GM12801 (cell line): ENCODE measurements around the gene KDM4C.

Source experiments
- TF ChIP-seq, protein P1 (sequence below): IDR thresholded peaks from one replicate; pipeline ENCODE4 v1.5.1; 2011; ENCODE audit warnings: control low read depth; ENCODE audit not compliant: insufficient read length; ENCODE audit errors: extremely low read depth

The KDM4C gene

DNA sequence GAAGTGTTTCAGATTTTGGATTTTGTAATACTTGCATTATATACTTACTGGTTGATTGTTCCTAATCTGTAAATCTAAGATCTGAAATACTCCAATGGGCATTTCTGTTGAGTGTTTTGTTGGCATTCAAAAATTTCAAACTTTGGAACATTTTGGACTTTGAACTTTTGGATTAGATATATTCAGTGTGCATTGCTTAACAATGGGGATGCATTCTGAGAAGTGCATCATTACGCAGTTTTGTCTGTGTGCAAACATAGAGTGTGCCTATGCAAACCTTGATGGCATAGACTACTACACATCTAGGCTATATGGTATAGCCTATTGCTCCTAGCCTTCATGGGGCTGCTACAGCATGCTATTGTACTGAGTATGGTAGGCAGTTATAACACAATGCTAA, 325.4 kb downstream of the KDM4C start:
- TF ChIP-seq, protein P1, sequence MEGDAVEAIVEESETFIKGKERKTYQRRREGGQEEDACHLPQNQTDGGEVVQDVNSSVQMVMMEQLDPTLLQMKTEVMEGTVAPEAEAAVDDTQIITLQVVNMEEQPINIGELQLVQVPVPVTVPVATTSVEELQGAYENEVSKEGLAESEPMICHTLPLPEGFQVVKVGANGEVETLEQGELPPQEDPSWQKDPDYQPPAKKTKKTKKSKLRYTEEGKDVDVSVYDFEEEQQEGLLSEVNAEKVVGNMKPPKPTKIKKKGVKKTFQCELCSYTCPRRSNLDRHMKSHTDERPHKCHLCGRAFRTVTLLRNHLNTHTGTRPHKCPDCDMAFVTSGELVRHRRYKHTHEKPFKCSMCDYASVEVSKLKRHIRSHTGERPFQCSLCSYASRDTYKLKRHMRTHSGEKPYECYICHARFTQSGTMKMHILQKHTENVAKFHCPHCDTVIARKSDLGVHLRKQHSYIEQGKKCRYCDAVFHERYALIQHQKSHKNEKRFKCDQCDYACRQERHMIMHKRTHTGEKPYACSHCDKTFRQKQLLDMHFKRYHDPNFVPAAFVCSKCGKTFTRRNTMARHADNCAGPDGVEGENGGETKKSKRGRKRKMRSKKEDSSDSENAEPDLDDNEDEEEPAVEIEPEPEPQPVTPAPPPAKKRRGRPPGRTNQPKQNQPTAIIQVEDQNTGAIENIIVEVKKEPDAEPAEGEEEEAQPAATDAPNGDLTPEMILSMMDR, result no peak

DNA sequence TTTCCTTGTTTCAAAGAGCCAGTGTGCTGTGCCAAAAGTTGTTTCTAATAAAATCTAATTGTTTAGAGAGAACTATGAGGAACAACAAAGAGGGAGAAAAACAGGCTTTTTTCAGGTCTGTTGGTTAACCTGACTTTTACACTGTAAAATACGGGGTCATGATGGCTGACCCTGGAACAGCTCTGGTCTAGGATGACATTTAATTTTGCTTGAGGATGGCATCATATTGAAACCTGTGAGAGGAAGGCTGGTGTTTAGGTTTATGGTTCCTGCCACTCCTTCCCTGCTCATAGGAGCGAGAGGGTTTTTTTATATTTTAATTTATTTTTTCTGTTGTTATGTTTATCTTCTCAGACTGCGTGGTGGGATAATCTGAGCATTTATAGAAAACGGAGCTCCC, 327.6 kb downstream of the KDM4C start:
- TF ChIP-seq, protein P1, result no peak

DNA sequence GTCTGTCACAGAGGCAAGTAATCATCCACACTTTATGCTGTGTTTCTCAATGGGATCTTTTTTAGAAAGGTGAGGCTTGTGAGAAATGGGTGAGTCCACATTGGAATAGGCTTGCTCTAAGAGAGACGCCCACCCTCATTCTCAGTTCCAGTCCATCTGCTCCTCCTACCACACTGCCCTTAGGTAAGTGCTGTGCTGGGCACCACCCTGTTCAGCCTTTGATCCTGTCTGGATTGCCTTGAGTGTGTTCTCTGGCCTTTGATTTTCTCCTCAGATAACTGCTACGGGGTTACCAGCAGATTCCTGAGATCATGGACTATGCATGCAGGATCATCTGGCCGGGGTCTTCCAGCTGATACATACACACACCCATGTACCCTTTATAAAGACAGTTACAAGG, 328.6 kb downstream of the KDM4C start:
- TF ChIP-seq, protein P1, result no peak

DNA sequence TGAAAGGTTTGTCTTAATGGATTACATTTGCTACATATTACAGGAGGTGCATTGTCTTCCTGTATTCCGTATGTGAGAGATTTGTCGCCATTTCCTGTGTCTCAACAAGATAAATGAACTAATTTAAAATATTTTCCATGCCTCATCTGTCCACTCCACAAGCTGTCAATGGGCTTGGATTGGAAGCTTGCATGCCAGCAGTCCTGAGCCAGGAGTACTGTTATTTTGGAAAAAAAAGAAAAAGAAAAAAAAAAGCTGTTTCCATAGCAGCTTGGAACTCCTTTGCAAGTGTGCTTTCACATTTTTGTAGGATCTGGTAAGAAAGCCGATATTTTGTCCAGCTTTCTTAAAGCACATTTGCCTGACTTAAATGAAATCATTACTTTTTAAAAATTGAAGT, 330.8 kb downstream of the KDM4C start:
- TF ChIP-seq, protein P1, result no peak

DNA sequence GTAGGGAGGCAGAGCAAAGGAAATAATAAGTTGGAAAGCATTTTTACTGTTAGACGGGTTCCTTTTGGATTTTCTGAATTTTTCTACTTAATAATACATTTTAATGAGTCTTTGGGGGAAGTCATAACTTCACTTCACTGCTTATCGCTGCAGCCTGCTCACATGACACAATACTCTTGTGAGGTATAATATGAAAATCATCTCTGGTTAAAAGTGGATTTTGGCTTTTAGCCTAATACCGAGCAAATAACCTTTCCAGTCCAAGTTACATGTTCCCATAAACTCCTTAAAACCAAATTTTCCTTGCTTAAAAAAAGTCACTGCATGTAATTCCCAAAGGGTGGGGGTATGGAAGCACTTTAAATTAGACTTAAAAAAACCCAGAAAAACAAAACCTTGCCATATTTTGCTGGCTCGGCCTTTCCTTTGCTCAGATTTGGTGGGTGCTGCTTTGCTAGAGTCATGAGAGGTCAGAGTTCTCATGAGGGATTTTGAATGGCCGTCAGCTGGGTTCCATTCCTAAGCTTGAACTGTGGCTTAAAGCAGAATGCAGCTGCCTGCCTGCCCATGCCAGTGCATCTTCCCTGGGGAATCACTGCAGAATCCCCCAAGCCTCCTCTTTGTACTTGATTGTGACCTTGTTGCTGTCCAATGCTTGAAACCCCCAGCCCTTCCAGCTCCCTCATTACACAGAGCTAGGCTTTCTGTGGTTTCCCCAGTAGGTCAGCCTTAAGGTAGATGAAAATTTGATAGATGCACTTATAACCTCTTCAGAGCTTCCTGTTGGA, 331.8 kb downstream of the KDM4C start:
- TF ChIP-seq, protein P1, result no peak

DNA sequence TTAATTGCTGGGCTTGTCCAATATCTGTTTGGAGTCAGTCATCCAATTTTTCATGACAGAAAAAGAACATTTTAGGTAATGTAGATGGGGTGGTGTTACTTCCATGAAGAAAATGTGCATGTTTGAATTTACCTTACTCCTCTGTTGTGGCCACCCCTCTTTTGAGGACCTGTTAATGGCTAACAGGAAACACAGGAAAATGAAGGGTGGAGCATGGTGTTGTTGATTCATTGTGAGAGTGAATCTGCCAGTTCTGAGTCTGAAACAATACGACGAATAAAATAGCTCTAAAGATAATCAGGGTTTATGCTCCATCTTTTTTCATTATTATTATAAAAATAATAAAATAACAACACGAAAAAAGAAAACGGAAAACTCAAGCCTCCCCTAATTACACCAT, 335.3 kb downstream of the KDM4C start:
- TF ChIP-seq, protein P1, result no peak

DNA sequence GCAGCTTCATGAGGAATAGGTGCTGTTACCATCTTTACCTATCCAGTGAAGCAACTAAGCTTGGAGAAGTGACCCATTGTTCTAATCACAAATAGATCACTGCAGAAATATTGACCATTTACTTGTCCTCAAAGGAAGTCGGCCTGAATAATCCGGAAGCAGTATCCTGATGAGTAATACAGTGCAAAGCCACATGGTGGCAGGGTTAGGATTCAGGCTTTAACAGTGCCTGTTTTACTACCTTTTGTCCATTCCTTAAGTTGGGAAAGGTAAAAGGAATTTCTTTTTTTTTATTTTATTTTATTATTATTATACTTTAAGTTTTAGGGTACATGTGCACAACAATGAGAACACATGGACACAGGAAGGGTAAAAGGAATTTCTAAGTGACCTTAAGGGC, 336.3 kb downstream of the KDM4C start:
- TF ChIP-seq, protein P1, result no peak
